PC-3 (cell line): Measurements from ENCODE around the gene CCND3.

ENCODE experiments used
- EZH2 ChIP-seq: fragments of 300-600 bp; sonication (generic); IDR thresholded peaks from one replicate; pipeline ENCODE4 v1.6.1; 2017; ENCODE audit warnings: antibody characterized with exemption, mild to moderate bottlenecking, low read length; ENCODE audit not compliant: unreplicated experiment
- TF ChIP-seq, protein P1 (sequence below): fragments of 300-600 bp; sonication (generic); conservative IDR thresholded peaks from 2 replicates; pipeline ENCODE4 v1.5.1; 2017; ENCODE audit warnings: antibody characterized with exemption, low read depth, mild to moderate bottlenecking, low read length

DNA sequence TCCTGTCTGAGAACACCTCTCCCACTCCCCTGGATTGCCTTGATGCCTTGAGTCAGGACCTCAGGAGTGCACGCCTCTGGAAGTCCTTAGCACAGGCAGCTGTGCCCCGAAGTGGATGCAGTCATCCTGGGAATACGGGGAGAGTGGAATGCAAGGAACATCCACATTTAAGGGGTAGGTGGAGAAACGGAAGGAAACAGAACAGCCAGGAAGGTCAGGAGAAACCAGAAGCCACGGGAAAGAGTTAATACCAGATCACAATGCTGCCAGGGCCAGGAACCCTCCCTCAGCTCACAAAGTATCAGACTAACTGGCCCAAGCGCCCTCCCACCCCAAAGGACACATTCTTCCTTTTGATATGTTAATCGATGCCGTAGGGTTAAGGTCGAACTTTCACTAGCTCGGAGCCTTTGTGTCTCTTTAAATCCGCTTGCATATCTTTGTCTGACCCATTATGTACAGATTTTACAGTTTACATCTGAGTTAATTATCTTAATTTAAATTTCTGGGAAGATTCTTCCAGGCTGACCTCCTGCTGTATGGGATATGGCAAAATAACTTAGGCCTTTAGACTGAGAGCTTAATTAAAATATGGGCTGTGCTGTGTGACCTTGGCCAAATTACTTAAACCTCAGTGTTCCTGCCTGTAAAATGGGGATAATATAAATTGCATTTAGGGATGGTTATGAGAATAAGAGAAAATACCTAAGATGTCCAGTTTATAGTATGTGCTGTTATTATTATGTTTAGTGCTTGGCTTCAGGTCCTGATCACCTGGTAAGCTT is 24.0 kb upstream of the CCND3 start:
- TF ChIP-seq, protein P1, sequence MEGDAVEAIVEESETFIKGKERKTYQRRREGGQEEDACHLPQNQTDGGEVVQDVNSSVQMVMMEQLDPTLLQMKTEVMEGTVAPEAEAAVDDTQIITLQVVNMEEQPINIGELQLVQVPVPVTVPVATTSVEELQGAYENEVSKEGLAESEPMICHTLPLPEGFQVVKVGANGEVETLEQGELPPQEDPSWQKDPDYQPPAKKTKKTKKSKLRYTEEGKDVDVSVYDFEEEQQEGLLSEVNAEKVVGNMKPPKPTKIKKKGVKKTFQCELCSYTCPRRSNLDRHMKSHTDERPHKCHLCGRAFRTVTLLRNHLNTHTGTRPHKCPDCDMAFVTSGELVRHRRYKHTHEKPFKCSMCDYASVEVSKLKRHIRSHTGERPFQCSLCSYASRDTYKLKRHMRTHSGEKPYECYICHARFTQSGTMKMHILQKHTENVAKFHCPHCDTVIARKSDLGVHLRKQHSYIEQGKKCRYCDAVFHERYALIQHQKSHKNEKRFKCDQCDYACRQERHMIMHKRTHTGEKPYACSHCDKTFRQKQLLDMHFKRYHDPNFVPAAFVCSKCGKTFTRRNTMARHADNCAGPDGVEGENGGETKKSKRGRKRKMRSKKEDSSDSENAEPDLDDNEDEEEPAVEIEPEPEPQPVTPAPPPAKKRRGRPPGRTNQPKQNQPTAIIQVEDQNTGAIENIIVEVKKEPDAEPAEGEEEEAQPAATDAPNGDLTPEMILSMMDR = no peak
- TF ChIP-seq EZH2 = no peak
